HEK293 (cell line): ENCODE data around the gene WDR48.

Source experiments
- CTCF ChIA-PET: fragments of 350-600 bp; formaldehyde crosslinking; extraction: SDS; loops from one replicate; lab custom pipeline; 2021; ENCODE audit warnings: antibody characterized with exemption; lab: Yijun Ruan, JAX
- POLR2A ChIA-PET: fragments of 300-600 bp; formaldehyde crosslinking; extraction: SDS; loops from one replicate; lab custom pipeline; 2020; ENCODE audit warnings: antibody characterized with exemption, inconsistent platforms; lab: Yijun Ruan, JAX
- H3K27ac ChIP-seq: fragments of 200-500 bp; sonication (Bioruptor generic); 2 replicates; pipeline ENCODE4 v1.5.1; 2014; ENCODE audit warnings: low read depth, low read length, control low read depth, inconsistent platforms; ENCODE audit errors: extremely low read depth
- H3K36me3 ChIP-seq, 2 experiments: fragments of 200-500 bp in 1 of 2; sonication (Bioruptor generic) in 1 of 2; 1 replicate in 1 of 2; 2 replicates in 1 of 2; pipeline ENCODE4 v1.5.1; 2014 to 2017; ENCODE audit warnings: inconsistent platforms in 2 of 2, low read length in 2 of 2; ENCODE audit not compliant: control insufficient read depth in 2 of 2, insufficient read depth in 1 of 2
- H3K4me1 ChIP-seq: fragments of 200-500 bp; sonication (Bioruptor generic); 2 replicates; pipeline ENCODE4 v1.5.1; 2014; ENCODE audit warnings: mild to moderate bottlenecking, low read length, inconsistent platforms; ENCODE audit not compliant: control insufficient read depth, insufficient read depth
- H3K4me3 ChIP-seq: 2 replicates; pipeline ENCODE4 v1.5.1; 2011; ENCODE audit warnings: low read depth, mild to moderate bottlenecking, control low read depth, low read length, moderate library complexity
- H3K9me3 ChIP-seq: fragments of 200-500 bp; sonication (Bioruptor generic); 2 replicates; pipeline ENCODE4 v1.5.1; 2014; ENCODE audit warnings: low read depth, low read length, inconsistent platforms; ENCODE audit not compliant: control insufficient read depth, insufficient read depth
- RBAK ChIP-seq: fragments of 450-650 bp; formaldehyde crosslinking; IDR thresholded peaks from 2 replicates; pipeline ENCODE4 v1.5.1; 2016; ENCODE audit warnings: missing biosample characterization, missing genetic modification characterization
- TSHZ1 ChIP-seq: fragments of 450-650 bp; formaldehyde crosslinking; IDR thresholded peaks from 2 replicates; pipeline ENCODE4 v1.5.1; 2016; ENCODE audit warnings: missing biosample characterization, missing genetic modification characterization, borderline replicate concordance
- ZFP69B ChIP-seq: fragments of 450-650 bp; formaldehyde crosslinking; IDR thresholded peaks from 2 replicates; pipeline ENCODE4 v1.5.1; 2016; ENCODE audit warnings: missing biosample characterization, missing genetic modification characterization
- ZNF146 ChIP-seq: fragments of 450-650 bp; formaldehyde crosslinking; IDR thresholded peaks from 2 replicates; pipeline ENCODE4 v1.5.1; 2016; ENCODE audit warnings: missing biosample characterization, missing genetic modification characterization
- ZNF266 ChIP-seq: fragments of 450-650 bp; formaldehyde crosslinking; IDR thresholded peaks from 2 replicates; pipeline ENCODE4 v1.5.1; 2016; ENCODE audit warnings: missing biosample characterization, missing genetic modification characterization, low read depth
- ZNF529 ChIP-seq: fragments of 450-650 bp; formaldehyde crosslinking; IDR thresholded peaks from 2 replicates; pipeline ENCODE4 v1.5.1; 2017; ENCODE audit warnings: missing genetic modification characterization, missing biosample characterization; ENCODE audit not compliant: insufficient replicate concordance
- ZNF530 ChIP-seq: fragments of 450-650 bp; formaldehyde crosslinking; IDR thresholded peaks from 2 replicates; pipeline ENCODE4 v1.5.1; 2016; ENCODE audit warnings: low read depth, missing biosample characterization, missing genetic modification characterization
- ZNF558 ChIP-seq: fragments of 450-650 bp; formaldehyde crosslinking; IDR thresholded peaks from 2 replicates; pipeline ENCODE4 v1.5.1; 2016; ENCODE audit warnings: missing biosample characterization, missing genetic modification characterization
- ZNF600 ChIP-seq: fragments of 450-650 bp; formaldehyde crosslinking; IDR thresholded peaks from 2 replicates; pipeline ENCODE4 v1.5.1; 2016; ENCODE audit warnings: missing biosample characterization, missing genetic modification characterization
- ZNF660 ChIP-seq: fragments of 450-650 bp; IDR thresholded peaks from 2 replicates; pipeline ENCODE4 v1.5.1; 2018; ENCODE audit warnings: missing biosample characterization, mild to moderate bottlenecking, missing genetic modification characterization
- ZNF843 ChIP-seq: fragments of 450-650 bp; formaldehyde crosslinking; IDR thresholded peaks from 2 replicates; pipeline ENCODE4 v1.5.1; 2016; ENCODE audit warnings: missing biosample characterization, missing genetic modification characterization
- TF ChIP-seq, protein P1 (sequence below): fragments of 450-650 bp; formaldehyde crosslinking; IDR thresholded peaks from 2 replicates; pipeline ENCODE4 v1.5.1; 2017; ENCODE audit warnings: missing biosample characterization, missing genetic modification characterization
- TF ChIP-seq, protein P2 (sequence below): fragments of 450-650 bp; formaldehyde crosslinking; IDR thresholded peaks from 2 replicates; pipeline ENCODE4 v1.5.1; 2016; ENCODE audit warnings: missing biosample characterization, missing genetic modification characterization
- TF ChIP-seq, protein P3 (sequence below): fragments of 450-650 bp; formaldehyde crosslinking; IDR thresholded peaks from 2 replicates; pipeline ENCODE4 v1.5.1; 2016; ENCODE audit warnings: missing biosample characterization, missing genetic modification characterization

WDR48 gene

DNA sequence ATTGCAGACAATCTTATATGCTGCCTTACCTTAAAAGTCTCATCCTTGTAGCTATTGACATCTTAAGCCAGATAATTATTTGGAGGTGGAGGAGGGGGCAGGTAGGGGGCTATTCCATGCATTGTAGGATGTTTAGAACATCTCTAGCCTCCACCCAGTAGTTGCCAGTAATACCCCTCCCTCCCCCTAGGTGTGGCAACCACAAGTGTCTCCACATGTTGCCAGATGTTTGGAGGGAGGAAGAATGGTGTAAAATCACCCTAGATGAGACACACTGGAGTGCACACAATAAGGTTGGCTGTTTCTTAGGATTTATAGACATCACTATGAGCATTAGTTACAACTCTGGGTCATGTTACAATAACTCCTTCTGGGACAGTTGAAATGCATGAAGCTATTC, 28.2 kb downstream of the WDR48 start:
- Histone ChIP-seq H3K27ac (no peak overlapping the region), H3K4me1 (no peaks in the 10 kb centered on the region), H3K4me3 (no peak overlapping the region), H3K36me3 (peaks cover 7 to 69% of the 10 kb centered on the region in 2 experiments), H3K9me3 (no peaks in the 10 kb centered on the region)
- ChIA-PET POLR2A (no interaction called here), CTCF (interaction anchor here (0.7 to 2.0 kb wide), 3 partner anchors 11 to 208 kb away, joined by 3 to 9 read pairs (median 3); no protein-coding TSS in a partner anchor)
- no peak for TF ChIP-seq ZNF146

- peaks cover 3 to 67% of the 10 kb centered on the region in 2 experiments for H3K36me3 ChIP-seq
Measured at GRCh38 chr3:39082666-39083313, 31.0 kb downstream of the WDR48 start.

DNA sequence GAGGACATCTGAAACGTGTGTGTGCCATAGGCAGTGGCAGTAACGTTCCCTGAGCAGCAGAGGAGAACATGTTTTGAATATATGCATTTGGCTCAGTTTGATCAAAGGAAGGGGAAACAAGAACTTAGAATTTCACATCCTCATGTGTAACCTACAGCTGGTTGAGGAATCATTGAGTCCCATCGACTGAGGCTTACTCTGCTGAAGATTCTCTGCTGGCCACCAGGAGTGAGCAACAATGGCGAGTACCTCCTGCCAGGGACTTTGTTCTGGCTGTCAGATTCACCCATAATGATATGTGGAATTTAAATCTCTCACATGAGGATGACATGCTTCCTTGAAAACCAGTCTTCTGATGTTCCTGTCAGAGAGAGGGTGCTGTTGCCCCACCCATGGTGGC, 34.3 kb downstream of the WDR48 start:
- Histone ChIP-seq H3K4me3 (no peak overlapping the region), H3K27ac (no peak overlapping the region), H3K36me3 (peaks cover 0 to 74% of the 10 kb centered on the region in 2 experiments; a peak in 2 of 3 replicates), H3K4me1 (no peaks in the 10 kb centered on the region), H3K9me3 (no peaks in the 10 kb centered on the region)
- ChIA-PET CTCF (interaction anchor here (0.9 kb wide), 2 partner anchors 197 to 205 kb away, joined by 3 read pairs; no protein-coding TSS in a partner anchor), POLR2A (no interaction called here)
- no peak for TF ChIP-seq ZNF843 (tag by site-specific recombination)
- no peak for TF ChIP-seq ZNF266 (tag by site-specific recombination)
- TF ChIP-seq, protein P1, sequence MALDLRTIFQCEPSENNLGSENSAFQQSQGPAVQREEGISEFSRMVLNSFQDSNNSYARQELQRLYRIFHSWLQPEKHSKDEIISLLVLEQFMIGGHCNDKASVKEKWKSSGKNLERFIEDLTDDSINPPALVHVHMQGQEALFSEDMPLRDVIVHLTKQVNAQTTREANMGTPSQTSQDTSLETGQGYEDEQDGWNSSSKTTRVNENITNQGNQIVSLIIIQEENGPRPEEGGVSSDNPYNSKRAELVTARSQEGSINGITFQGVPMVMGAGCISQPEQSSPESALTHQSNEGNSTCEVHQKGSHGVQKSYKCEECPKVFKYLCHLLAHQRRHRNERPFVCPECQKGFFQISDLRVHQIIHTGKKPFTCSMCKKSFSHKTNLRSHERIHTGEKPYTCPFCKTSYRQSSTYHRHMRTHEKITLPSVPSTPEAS (tag by site-specific recombination) = no peak
- TF ChIP-seq, protein P2, sequence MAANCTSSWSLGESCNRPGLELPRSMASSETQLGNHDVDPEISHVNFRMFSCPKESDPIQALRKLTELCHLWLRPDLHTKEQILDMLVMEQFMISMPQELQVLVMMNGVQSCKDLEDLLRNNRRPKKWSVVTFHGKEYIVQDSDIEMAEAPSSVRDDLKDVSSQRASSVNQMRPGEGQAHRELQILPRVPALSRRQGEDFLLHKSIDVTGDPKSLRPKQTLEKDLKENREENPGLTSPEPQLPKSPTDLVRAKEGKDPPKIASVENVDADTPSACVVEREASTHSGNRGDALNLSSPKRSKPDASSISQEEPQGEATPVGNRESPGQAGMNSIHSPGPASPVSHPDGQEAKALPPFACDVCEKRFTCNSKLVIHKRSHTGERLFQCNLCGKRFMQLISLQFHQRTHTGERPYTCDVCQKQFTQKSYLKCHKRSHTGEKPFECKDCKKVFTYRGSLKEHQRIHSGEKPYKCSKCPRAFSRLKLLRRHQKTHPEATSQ (tag by site-specific recombination) = no peak
- no peak for TF ChIP-seq ZNF530 (tag by site-specific recombination)
- no peak for TF ChIP-seq TSHZ1 (tag by site-specific recombination)
- TF ChIP-seq ZNF660 = no peak
- no peak for TF ChIP-seq ZNF529 (tag by site-specific recombination)
- no peak for TF ChIP-seq ZNF558 (tag by site-specific recombination)
- no peak for TF ChIP-seq RBAK (tag by site-specific recombination)

More at GRCh38 chr3:39082666-39083313, 31.0 kb downstream of the WDR48 start:
- H3K4me1 ChIP-seq = no peaks in the 10 kb centered on the region
- no peak overlapping the region for H3K27ac ChIP-seq
- CTCF ChIA-PET = no interaction called here
- TF ChIP-seq ZFP69B (tag by site-specific recombination) (no peak), ZNF600 (tag by site-specific recombination) (no peak)
- TF ChIP-seq, protein P3, sequence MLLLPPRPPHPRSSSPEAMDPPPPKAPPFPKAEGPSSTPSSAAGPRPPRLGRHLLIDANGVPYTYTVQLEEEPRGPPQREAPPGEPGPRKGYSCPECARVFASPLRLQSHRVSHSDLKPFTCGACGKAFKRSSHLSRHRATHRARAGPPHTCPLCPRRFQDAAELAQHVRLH (tag by site-specific recombination) = no peak
- H3K4me3 ChIP-seq = no peak overlapping the region
- POLR2A ChIA-PET = no interaction called here
- no peaks in the 10 kb centered on the region for H3K9me3 ChIP-seq
